BLaER1 treated with 17β-estradiol and CSF1 and Interleukin-3, amounts not matched to agents 10 nM and 100 nM (cell line): Measurements from ENCODE around the gene SH3PXD2A.

ENCODE experiments used
- H3K27ac ChIP-seq, 11 experiments: shearing (Covaris generic); formaldehyde crosslinking; 2 replicates each; pipeline ENCODE4 v1.8.1; 2022
- H3K27me3 ChIP-seq, 11 experiments: shearing (Covaris generic); formaldehyde crosslinking; 2 replicates each; pipeline ENCODE4 v1.8.1; 2022
- H3K36me3 ChIP-seq, 11 experiments: shearing (Covaris generic); formaldehyde crosslinking; 2 replicates each; pipeline ENCODE4 v1.8.1; 2022
- H3K4me1 ChIP-seq, 10 experiments: shearing (Covaris generic); formaldehyde crosslinking; 2 replicates each; pipeline ENCODE4 v1.8.1; 2022
- H3K4me2 ChIP-seq, 11 experiments: shearing (Covaris generic); formaldehyde crosslinking; 2 replicates each; pipeline ENCODE4 v1.8.1; 2022
- H3K4me3 ChIP-seq, 10 experiments: shearing (Covaris generic); formaldehyde crosslinking; 2 replicates each; pipeline ENCODE4 v1.8.1; 2022
- H3K9ac ChIP-seq, 11 experiments: shearing (Covaris generic); formaldehyde crosslinking; 2 replicates each; pipeline ENCODE4 v1.8.1; 2022
- H3K9me3 ChIP-seq, 11 experiments: shearing (Covaris generic); formaldehyde crosslinking; replicated peaks in 1 of 11; 2 replicates each; pipeline ENCODE4 v1.8.1; 2022
- H4K20me1 ChIP-seq, 11 experiments: shearing (Covaris generic); formaldehyde crosslinking; 2 replicates each; pipeline ENCODE4 v1.8.1; 2022
- Cebpa-rat ChIP-seq, 11 experiments: shearing (Covaris generic); IDR thresholded peaks; 2 replicates each; pipeline ENCODE4 v1.8.1; 2022

Gene SH3PXD2A

GRCh38 chr10:103622286-103622685 lies 233.1 kb downstream of the SH3PXD2A start:
- no peak for TF ChIP-seq Cebpa-rat (IDR thresholded peaks at IDR 0.05)
- Histone ChIP-seq H3K27me3 (no peaks in the 10 kb centered on the region), H3K9me3 (no peaks in the 10 kb centered on the region), H4K20me1 (peaks cover 9 to 90% (median 34%) of the 10 kb centered on the region in 11 experiments; a peak in 18 of 22 replicates), H3K4me3 (no peak overlapping the region), H3K36me3 (peaks cover 86 to 100% (median 100%) of the 10 kb centered on the region in 11 experiments), H3K9ac (peak overlapping the region in 4 of 11 experiments; percentile 9 to 36 (median 28); a peak in 3 of 22 replicates), H3K4me2 (no peak overlapping the region), H3K27ac (peak overlapping the region in 2 of 11 experiments; percentile 8 to 31; a peak in 1 of 22 replicates), H3K4me1 (peaks cover 28 to 48% (median 43%) of the 10 kb centered on the region in 10 experiments)

DNA sequence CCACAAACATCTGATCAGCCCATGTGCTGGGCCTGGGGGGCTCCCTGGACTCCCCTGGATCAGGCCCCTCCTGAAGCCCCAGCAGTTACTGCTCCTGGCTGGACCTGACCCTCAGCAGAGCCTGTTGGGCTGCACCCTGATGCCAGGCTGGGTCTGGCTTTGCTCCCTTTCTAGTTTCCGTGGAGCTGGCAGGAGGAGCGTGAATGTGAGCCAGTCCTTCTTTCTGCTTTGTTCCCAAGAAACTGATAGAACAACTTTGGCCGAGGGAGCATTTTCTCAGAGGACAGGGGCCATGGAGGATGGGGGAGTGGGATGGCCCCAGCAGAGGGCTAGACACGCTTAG lies 233.6 kb downstream of the SH3PXD2A start:
- Histone ChIP-seq H3K4me3 (no peak overlapping the region), H3K27ac (peak overlapping the region in 3 of 11 experiments; percentile 4 to 31 (median 8); a peak in 3 of 22 replicates), H4K20me1 (peaks cover 7 to 85% (median 30%) of the 10 kb centered on the region in 11 experiments; a peak in 17 of 22 replicates), H3K27me3 (no peaks in the 10 kb centered on the region), H3K9ac (peak overlapping the region in 7 of 11 experiments; percentile 5 to 36 (median 23); a peak in 4 of 22 replicates), H3K4me1 (peaks cover 31 to 54% (median 45%) of the 10 kb centered on the region in 10 experiments), H3K4me2 (peak overlapping the region in 2 of 11 experiments; percentile 55 to 56; a peak in 2 of 22 replicates), H3K9me3 (no peaks in the 10 kb centered on the region), H3K36me3 (peaks cover 86 to 100% (median 100%) of the 10 kb centered on the region in 11 experiments)
- TF ChIP-seq Cebpa-rat (IDR thresholded peaks at IDR 0.05) = no peak

GRCh38 chr10:103620891-103621782 lies 234.2 kb downstream of the SH3PXD2A start:
- Histone ChIP-seq H3K4me3 (no peak overlapping the region), H3K27ac (peak overlapping the region in 2 of 11 experiments; percentile 4 to 31; a peak in 3 of 22 replicates), H3K36me3 (peaks cover 86 to 100% (median 100%) of the 10 kb centered on the region in 11 experiments)

GRCh38 chr10:103620352-103620740 lies 235.0 kb downstream of the SH3PXD2A start:
- no peaks in the 10 kb centered on the region for H3K27me3 ChIP-seq
- peaks cover 80 to 98% (median 96%) of the 10 kb centered on the region in 11 experiments for H3K36me3 ChIP-seq
- peak overlapping the region; percentile 39 to 63 (median 52); a peak in 17 of 22 replicates for H3K4me2 ChIP-seq
- H3K9ac ChIP-seq = 0 out of 22 replicates have a peak overlapping the region, but pooled peaks of 1 of the 11 experiments have one; percentile 9
- no peak overlapping the region for H3K27ac ChIP-seq
- peaks cover 31 to 58% (median 45%) of the 10 kb centered on the region in 10 experiments for H3K4me1 ChIP-seq
- no peak overlapping the region for H3K4me3 ChIP-seq
- TF ChIP-seq Cebpa-rat (IDR thresholded peaks at IDR 0.05) = no peak
- peaks cover 4 to 74% (median 24%) of the 10 kb centered on the region in 11 experiments; a peak in 16 of 22 replicates for H4K20me1 ChIP-seq
- H3K9me3 ChIP-seq = no peaks in the 10 kb centered on the region

More at GRCh38 chr10:103620891-103621782, 234.2 kb downstream of the SH3PXD2A start:
- H3K4me2 ChIP-seq = peak overlapping the region in 3 of 11 experiments; percentile 41 to 56 (median 55); a peak in 4 of 22 replicates
- H3K9ac ChIP-seq = peak overlapping the region in 6 of 11 experiments; percentile 5 to 36 (median 20); a peak in 4 of 22 replicates
- no peak for TF ChIP-seq Cebpa-rat (IDR thresholded peaks at IDR 0.05)
- no peaks in the 10 kb centered on the region for H3K27me3 ChIP-seq
- peaks cover 7 to 82% (median 25%) of the 10 kb centered on the region in 11 experiments; a peak in 17 of 22 replicates for H4K20me1 ChIP-seq
- peaks cover 31 to 55% (median 45%) of the 10 kb centered on the region in 10 experiments for H3K4me1 ChIP-seq
- H3K9me3 ChIP-seq = no peaks in the 10 kb centered on the region

DNA sequence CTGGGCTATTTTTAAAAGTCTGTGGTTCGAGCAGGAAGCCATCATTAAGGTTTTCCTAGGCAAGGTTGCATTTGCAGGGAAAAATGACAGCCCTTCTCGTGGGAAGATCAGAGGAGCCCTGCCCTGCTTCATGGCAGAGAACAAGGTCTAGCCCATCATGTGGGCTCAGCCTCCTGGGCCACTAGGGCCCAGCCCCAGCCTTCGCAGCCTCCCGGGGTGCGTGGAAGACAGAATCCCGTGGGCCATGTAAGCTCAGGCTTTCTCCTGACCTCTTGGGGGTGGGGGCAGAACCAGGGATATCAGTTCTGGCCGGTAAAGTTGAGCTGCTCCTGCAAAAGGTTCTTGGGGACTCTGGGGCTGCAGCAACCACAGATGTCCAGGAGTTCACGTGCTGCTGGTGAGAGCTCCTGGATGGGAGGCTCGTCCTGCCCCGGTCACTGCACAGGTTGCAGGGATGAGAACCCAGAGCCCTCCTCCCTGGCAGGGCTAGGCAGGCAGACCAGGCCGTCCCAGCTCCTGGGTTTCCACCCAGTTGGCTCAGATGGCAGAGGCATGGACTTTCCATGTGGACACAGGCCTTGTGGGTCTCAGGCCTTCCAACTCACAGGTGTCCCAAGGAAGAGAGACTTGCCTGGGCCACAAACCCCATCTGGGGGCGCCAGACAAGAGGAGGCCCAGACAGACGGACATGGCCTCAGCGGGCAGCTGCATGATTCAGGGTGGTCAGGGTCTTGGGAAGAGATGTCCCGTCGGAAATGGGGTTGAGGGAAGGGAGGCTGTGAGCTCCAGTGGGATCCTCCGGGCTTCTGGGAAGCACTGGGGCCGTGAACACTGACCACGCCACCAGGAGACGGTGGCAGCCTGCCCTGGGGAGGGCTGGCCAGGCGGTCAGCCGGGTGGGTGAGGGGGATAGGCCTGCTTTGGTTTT lies 235.7 kb downstream of the SH3PXD2A start:
- Histone ChIP-seq H3K4me3 (no peak overlapping the region), H3K4me1 (peaks cover 31 to 65% (median 45%) of the 10 kb centered on the region in 10 experiments), H3K9ac (peak overlapping the region in 7 of 11 experiments; percentile 4 to 57 (median 15); a peak in 8 of 22 replicates), H3K36me3 (peaks cover 74 to 98% (median 96%) of the 10 kb centered on the region in 11 experiments), H4K20me1 (peaks cover 4 to 68% (median 22%) of the 10 kb centered on the region in 11 experiments; a peak in 16 of 22 replicates), H3K9me3 (no peaks in the 10 kb centered on the region), H3K4me2 (peak overlapping the region; percentile 39 to 63 (median 52); a peak in 21 of 22 replicates), H3K27ac (peak overlapping the region in 4 of 11 experiments; percentile 6 to 49 (median 12); a peak in 2 of 22 replicates), H3K27me3 (no peaks in the 10 kb centered on the region)
- no peak for TF ChIP-seq Cebpa-rat (IDR thresholded peaks at IDR 0.05)

- TF ChIP-seq Cebpa-rat (IDR thresholded peaks at IDR 0.05) = no peak
- Histone ChIP-seq H3K9ac (peak overlapping the region in 7 of 11 experiments; percentile 4 to 57 (median 15); a peak in 8 of 22 replicates), H3K4me2 (peak overlapping the region; percentile 39 to 63 (median 52)), H3K9me3 (no peaks in the 10 kb centered on the region), H4K20me1 (peaks cover 0 to 61% (median 19%) of the 10 kb centered on the region in 11 experiments; a peak in 14 of 22 replicates), H3K4me1 (peaks cover 31 to 74% (median 45%) of the 10 kb centered on the region in 10 experiments), H3K27ac (peak overlapping the region in 6 of 11 experiments; percentile 5 to 49 (median 12); a peak in 2 of 22 replicates), H3K4me3 (no peak overlapping the region), H3K27me3 (no peaks in the 10 kb centered on the region), H3K36me3 (peaks cover 72 to 98% (median 95%) of the 10 kb centered on the region in 11 experiments)
These were observed 236.6 kb downstream of the SH3PXD2A start for GRCh38 chr10:103618575-103619423.

DNA sequence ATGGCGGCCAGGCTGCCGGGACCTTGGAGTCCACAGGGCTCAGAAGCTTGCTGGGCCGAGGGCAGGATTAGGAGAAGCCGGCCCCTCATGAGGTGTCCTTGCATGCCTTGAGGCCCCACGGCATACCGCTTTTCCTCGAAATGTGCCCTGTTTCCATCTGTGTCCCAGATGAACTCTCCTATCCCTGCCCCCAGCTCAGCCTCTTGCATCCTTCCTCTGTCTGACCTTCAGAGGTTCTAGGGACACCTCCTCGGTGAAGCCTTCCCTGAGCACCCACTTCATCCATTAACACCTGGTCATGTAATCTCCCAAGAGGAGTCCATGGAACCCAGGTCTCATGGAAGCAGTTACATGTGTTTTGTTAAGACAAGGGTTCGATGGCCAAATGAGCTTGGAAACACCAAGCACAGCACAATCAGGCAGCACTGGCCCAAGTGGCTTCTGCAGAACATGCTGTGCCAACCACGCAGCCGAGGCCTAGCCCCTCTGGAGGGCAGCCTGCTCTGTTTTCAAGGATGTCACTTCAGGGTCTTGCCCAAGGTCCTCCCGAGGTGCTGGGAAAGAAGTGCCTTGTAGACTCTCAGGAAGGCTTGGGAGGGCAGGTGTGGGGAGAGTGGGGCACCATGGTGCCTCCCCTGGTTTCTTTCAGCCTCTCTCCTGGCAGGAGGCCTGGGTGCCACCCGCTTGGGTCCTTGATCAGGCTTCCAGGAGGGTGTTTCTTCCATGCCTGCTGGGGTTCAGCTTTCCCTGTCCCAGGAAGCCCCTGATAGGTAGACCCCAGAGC lies 237.6 kb downstream of the SH3PXD2A start:
- Histone ChIP-seq H3K36me3 (peaks cover 72 to 98% (median 95%) of the 10 kb centered on the region in 11 experiments), H4K20me1 (peaks cover 0 to 53% (median 19%) of the 10 kb centered on the region in 11 experiments; a peak in 13 of 22 replicates), H3K27me3 (no peaks in the 10 kb centered on the region), H3K27ac (peak overlapping the region in 4 of 11 experiments; percentile 4 to 49 (median 6); a peak in 4 of 22 replicates), H3K4me3 (no peak overlapping the region), H3K4me1 (peaks cover 31 to 84% (median 45%) of the 10 kb centered on the region in 10 experiments), H3K9ac (0 out of 22 replicates have a peak overlapping the region, but pooled peaks of 1 of the 11 experiments have one; percentile 57), H3K9me3 (no peaks in the 10 kb centered on the region), H3K4me2 (peak overlapping the region in 6 of 11 experiments; percentile 13 to 59 (median 16); a peak in 6 of 22 replicates)
- TF ChIP-seq Cebpa-rat (IDR thresholded peaks at IDR 0.05) = no peak
